GM12864 (cell line): ENCODE results near the gene ZNF93.
A peak's percentile ranks its signal among the peaks of the same experiment; 100 is the strongest.
"Not testable (repeated sequence)": the region's sequence is repeated elsewhere in the genome, so short reads cannot be mapped to it uniquely, and the experiment has no call there.

ENCODE experiments used
- DNase-seq: peaks from one replicate; pipeline ENCODE4 v3.0.0-alpha.2; 2011; ENCODE audit warnings: low read depth
- H3K4me3 ChIP-seq: 2 replicates; pipeline ENCODE4 v1.5.1; 2011; ENCODE audit warnings: mild to moderate bottlenecking, low read depth, low read length, control low read depth
- TF ChIP-seq, protein P1 (sequence below): IDR thresholded peaks from 2 replicates; pipeline ENCODE4 v1.5.1; 2011; ENCODE audit warnings: low read depth, mild to moderate bottlenecking, moderate library complexity, low read length, control low read depth, inconsistent platforms; ENCODE audit errors: missing control alignments

ZNF93 gene

DNA sequence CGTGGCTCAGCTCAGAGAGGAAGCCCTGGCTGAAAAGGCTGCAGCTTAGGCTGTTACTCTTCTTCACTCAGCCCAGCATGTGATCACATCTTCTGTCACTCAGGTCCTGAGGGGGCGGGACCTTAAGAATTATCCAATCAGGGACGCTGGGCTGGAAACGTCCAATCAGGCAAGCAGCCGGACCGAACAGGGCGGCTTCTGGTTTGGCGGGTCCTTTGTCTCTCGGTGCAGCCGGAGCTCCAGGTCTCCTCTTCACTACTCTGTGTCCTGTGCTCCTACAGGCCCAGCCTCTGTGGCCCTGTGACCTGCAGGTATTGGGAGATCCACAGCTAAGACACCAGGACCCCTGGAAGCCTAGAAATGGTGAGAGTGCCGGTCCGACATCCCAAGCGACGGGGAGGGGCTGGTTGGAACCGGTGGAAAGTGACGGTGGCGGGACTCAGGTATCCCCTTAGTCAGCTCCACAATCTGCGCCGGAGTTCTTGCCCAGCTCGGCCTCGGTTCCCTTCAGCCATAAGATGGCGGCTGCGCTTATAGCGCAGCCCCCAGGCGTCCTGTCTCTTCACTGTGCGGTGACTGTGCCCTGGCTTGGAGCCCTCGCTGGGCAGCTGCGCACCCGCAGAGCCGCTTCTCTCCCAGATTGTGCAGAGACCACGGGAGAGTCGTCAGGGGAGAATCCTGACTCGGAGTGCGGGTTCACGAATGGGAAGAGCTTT is at the start of gene ZNF93:
Gene ZNF93, plus strand, starts transcription at position 218 of the 716 bp plus-strand sequence. Its CDS starts 143 bp downstream, at position 361.
- peak within 1 kb of the TSS; percentile 86 for H3K4me3 ChIP-seq
- TF ChIP-seq, protein P1, sequence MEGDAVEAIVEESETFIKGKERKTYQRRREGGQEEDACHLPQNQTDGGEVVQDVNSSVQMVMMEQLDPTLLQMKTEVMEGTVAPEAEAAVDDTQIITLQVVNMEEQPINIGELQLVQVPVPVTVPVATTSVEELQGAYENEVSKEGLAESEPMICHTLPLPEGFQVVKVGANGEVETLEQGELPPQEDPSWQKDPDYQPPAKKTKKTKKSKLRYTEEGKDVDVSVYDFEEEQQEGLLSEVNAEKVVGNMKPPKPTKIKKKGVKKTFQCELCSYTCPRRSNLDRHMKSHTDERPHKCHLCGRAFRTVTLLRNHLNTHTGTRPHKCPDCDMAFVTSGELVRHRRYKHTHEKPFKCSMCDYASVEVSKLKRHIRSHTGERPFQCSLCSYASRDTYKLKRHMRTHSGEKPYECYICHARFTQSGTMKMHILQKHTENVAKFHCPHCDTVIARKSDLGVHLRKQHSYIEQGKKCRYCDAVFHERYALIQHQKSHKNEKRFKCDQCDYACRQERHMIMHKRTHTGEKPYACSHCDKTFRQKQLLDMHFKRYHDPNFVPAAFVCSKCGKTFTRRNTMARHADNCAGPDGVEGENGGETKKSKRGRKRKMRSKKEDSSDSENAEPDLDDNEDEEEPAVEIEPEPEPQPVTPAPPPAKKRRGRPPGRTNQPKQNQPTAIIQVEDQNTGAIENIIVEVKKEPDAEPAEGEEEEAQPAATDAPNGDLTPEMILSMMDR, result no peak
- DNase-seq, result peak; percentile 94

DNA sequence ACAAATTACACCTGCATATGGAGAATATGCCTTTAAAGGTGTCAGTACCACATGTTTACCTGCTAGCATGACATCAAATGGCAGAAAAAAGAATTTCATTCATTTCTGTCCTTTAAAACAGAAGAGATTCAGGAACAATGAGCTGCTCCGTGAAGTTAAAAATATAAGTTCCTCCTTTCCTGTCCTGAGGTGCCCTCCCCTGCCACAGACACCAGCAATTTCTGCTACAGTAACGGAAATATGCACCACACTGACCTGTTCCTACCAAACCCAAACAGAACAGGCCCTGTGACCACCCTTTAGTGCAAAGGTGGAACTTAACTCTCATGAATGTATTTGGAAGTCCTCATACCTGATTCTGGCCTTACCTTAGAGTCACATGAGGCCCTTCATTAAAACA is 49.0 kb upstream of the ZNF93 start:
- H3K4me3 ChIP-seq, DNase-seq: not testable (repeated sequence)

GRCh38 chr19:19858751-19859150 is 42.0 kb upstream of the ZNF93 start:
- no peak for DNase-seq
- TF ChIP-seq, protein P1, result no peak
- no peak overlapping the region for H3K4me3 ChIP-seq

GRCh38 chr19:19860756-19861390 is 39.9 kb upstream of the ZNF93 start:
- no peak for DNase-seq
- H3K4me3 ChIP-seq, result no peak overlapping the region

GRCh38 chr19:19865750-19866610 is 34.8 kb upstream of the ZNF93 start, which contains the start of gene ZNF253:
Gene ZNF253 (plus strand): TSS chr19:19865882. CDS start chr19:19865997, 115 bp downstream.
- peak; percentile 93 for DNase-seq
- peak within 1 kb of the TSS; percentile 98 for H3K4me3 ChIP-seq
- TF ChIP-seq, protein P1, result no peak

More at GRCh38 chr19:19860756-19861390, 39.9 kb upstream of the ZNF93 start:
- TF ChIP-seq, protein P1, result no peak

GRCh38 chr19:19866611-19867248 is 34.0 kb upstream of the ZNF93 start:
- H3K4me3 ChIP-seq, result peak overlapping the region; percentile 98
- peak; percentile 36 for DNase-seq
- TF ChIP-seq, protein P1, result no peak

- not testable (repeated sequence) for DNase-seq, H3K4me3 ChIP-seq
These were observed 30.7 kb upstream of the ZNF93 start for GRCh38 chr19:19870086-19870485.
